BJ (cell line): ENCODE results near the gene LMAN2. TPM values are rescaled to one million over a fixed set of nuclear protein-coding genes. Genes with fewer than 3 reads are reported as not detected.

Experiments used
- CTCF ChIA-PET: fragments of 350-600 bp; formaldehyde crosslinking; extraction: SDS; loops from one replicate; lab custom pipeline; 2021; ENCODE audit warnings: antibody characterized with exemption, inconsistent platforms; lab: Yijun Ruan, JAX
- POLR2A ChIA-PET: fragments of 300-600 bp; sonication (Branson Sonifier 250); formaldehyde crosslinking; extraction: SDS; loops from one replicate; lab custom pipeline; 2021; ENCODE audit warnings: antibody characterized with exemption; lab: Charles Lee
- DNase-seq: peaks from one replicate; pipeline ENCODE4 v3.0.0-alpha.2; 2011; ENCODE audit warnings: low read depth
- H3K27me3 ChIP-seq: 2 replicates; pipeline ENCODE4 v1.6.0; 2011; ENCODE audit warnings: low read length; ENCODE audit not compliant: control insufficient read depth, insufficient read depth
- H3K36me3 ChIP-seq: 2 replicates; pipeline ENCODE4 v1.5.1; 2011; ENCODE audit warnings: low read length; ENCODE audit not compliant: control insufficient read depth, insufficient read depth
- H3K4me3 ChIP-seq: 2 replicates; pipeline ENCODE4 v1.5.1; 2011; ENCODE audit warnings: low read depth, mild to moderate bottlenecking, control low read depth, low read length
- polyA plus RNA-seq: library from polyadenylated mRNA; depleted of rRNA; stranded (reverse); fragments of >200 nt; gene quantifications from 2 replicates; pipeline ENCODE4 v1.2.3, GENCODE V29; 2011
- TF ChIP-seq, protein P1 (sequence below): IDR thresholded peaks from 2 replicates; pipeline ENCODE4 v1.5.1; 2011; ENCODE audit warnings: low read depth, mild to moderate bottlenecking, control low read depth, inconsistent platforms, low read length, moderate library complexity; ENCODE audit not compliant: insufficient read depth

LMAN2 gene
- polyA plus RNA-seq, 1 experiment = 248 TPM

DNA sequence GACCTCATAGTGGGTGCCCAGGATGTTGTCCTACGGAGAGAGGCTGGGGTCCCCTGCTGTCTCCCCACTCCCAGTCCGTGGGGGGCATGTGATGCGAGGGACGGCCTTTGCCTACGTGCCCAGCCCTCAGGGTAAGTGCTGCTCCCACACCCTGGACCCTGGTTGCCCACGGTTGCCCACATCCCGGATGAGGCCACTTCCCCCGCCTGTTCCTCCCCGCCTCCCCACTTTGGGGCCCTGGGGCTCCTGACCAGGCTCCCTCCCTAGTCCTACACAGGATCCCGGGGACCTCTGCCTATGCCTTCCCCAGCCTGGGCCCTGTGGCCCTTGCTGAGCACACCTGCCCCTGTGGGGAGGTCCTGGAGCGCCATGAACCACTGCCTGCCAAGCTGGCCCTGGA is 34.3 kb upstream of the LMAN2 start:
- Histone ChIP-seq H3K4me3 (no peak overlapping the region), H3K36me3 (no peaks in the 10 kb centered on the region), H3K27me3 (peaks cover 25% of the 10 kb centered on the region)
- TF ChIP-seq, protein P1, sequence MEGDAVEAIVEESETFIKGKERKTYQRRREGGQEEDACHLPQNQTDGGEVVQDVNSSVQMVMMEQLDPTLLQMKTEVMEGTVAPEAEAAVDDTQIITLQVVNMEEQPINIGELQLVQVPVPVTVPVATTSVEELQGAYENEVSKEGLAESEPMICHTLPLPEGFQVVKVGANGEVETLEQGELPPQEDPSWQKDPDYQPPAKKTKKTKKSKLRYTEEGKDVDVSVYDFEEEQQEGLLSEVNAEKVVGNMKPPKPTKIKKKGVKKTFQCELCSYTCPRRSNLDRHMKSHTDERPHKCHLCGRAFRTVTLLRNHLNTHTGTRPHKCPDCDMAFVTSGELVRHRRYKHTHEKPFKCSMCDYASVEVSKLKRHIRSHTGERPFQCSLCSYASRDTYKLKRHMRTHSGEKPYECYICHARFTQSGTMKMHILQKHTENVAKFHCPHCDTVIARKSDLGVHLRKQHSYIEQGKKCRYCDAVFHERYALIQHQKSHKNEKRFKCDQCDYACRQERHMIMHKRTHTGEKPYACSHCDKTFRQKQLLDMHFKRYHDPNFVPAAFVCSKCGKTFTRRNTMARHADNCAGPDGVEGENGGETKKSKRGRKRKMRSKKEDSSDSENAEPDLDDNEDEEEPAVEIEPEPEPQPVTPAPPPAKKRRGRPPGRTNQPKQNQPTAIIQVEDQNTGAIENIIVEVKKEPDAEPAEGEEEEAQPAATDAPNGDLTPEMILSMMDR = no peak
- ChIA-PET CTCF (interaction anchor here (0.6 to 9.6 kb wide), 7 partner anchors 9 to 76 kb away, joined by 3 to 217 read pairs (median 4); partner anchors contain the start of gene PRR7), POLR2A (no interaction called here)
- DNase-seq = no peak

DNA sequence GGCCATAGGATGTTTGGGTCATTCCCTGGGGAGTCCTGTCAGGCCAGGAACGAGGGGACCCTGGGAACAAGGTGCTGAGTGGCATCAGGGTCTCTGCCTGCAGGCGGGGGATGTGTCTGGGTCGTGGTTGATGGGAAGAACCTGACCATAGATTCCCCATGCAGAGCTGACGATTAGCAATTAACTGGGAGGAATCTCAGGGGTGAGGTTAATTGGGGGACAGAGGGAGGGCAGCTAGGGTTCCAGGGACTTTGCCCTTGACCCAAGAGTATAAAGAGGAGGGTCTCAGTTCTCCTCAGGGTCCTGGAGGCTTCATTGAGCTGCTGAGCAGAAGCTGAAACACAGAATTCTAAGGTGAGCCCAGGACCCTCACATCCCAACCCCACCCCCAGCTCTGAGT is 32.7 kb upstream of the LMAN2 start, which contains the start of gene SLC34A1:
SLC34A1 (plus strand) TSS at position 301 of the 400 bp plus-strand sequence. CDS start 1,308 bp downstream, outside the sequence.
- Histone ChIP-seq H3K4me3 (no peak within 1 kb of the TSS), H3K36me3 (no peaks in the 10 kb centered on the region), H3K27me3 (peaks cover 25% of the 10 kb centered on the region)
- TF ChIP-seq, protein P1 = no peak
- no peak for DNase-seq
- POLR2A ChIA-PET = no interaction called here
- CTCF ChIA-PET = interaction anchor here (1.1 to 3.4 kb wide), 5 partner anchors 14 to 271 kb away, joined by 3 to 13 read pairs (median 4); no protein-coding TSS in a partner anchor

DNA sequence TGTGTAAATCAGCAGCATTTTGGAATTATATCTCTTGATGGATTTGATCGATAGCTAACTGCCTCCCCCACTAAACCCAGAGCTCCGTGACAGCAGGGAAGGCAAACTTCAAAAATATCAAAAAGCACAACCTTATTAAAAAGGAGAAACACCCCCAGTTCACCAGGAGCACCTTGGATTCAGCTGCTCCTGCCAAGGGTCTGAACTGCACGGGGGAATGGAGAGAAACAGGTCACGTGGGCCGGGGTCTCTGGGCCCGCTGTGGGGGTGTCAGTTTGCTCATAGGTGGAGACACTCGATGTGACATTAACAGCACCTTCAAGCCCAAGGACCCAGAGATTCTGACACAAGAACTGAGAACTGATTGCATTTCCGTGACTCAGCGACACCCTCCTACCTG is 31.7 kb upstream of the LMAN2 start:
- TF ChIP-seq, protein P1 = no peak
- ChIA-PET CTCF (interaction anchor here (0.9 to 3.4 kb wide), 8 partner anchors 11 to 270 kb away, joined by 3 to 13 read pairs (median 4); partner anchors contain the start of gene DDX41), POLR2A (interaction anchor here (0.7 kb wide), 1 partner anchor 80 kb away, joined by 5 read pairs; no protein-coding TSS in a partner anchor)
- H3K36me3 ChIP-seq = no peaks in the 10 kb centered on the region
- peaks cover 25% of the 10 kb centered on the region for H3K27me3 ChIP-seq
- no peak overlapping the region for H3K4me3 ChIP-seq
- no peak for DNase-seq

DNA sequence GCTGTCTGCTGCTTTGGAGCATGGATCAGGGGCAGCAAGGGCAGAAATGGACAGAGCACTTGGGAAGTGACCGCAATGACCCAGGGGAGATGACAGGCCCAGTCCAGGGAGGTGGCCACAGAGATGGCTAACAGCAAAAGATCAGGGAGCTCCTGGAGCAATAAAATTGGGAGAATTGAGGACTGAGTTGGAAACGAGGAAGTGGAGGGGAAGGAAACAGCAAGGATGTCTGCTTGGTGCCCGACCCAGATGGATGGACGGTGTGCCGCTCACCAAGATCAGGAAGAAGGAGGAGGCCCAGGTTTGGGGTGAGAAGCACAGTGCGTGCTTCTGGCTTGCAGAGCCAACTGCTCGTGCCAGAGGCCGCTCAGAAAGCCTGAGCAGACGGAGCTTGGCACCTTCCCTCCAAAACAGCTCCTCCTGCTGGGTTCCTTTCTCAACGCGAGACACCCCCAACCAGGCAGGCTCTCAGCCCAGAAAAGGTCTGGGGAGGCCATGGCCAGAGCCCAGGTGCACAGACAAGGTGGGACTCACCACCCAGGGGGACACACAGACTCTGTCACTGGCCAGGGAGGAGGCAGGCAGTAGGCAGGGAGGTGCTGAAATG is 31.1 kb upstream of the LMAN2 start:
- ChIA-PET POLR2A (no interaction called here), CTCF (interaction anchor here (0.9 to 3.4 kb wide), 7 partner anchors 10 to 269 kb away, joined by 3 to 13 read pairs (median 4); partner anchors contain the start of gene DDX41)
- no peak overlapping the region for H3K4me3 ChIP-seq
- peaks cover 25% of the 10 kb centered on the region for H3K27me3 ChIP-seq
- TF ChIP-seq, protein P1 = peak; percentile 41; the same call in 1 of the 2 replicates
- DNase-seq = no peak
- H3K36me3 ChIP-seq = no peaks in the 10 kb centered on the region

DNA sequence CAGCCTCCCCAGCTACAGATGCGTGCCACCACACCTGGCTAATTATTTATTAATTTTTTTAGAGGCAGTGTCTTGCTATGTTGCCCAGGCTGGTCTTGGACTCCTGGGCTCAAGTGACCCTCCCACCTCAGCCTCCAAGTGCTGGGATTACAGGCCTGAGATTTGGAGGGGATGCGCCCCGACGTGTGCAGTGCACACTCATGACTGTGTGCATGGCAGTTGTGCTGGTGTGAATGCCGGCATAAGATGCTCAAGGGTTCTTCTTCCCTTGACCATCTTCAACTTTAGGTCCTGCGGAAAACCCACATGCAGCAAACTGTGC is 29.3 kb upstream of the LMAN2 start:
- CTCF ChIA-PET = interaction anchor here (0.9 to 4.0 kb wide), 2 partner anchors 10 to 23 kb away, joined by 4 to 37 read pairs; no protein-coding TSS in a partner anchor
- POLR2A ChIA-PET = no interaction called here
- H3K27me3 ChIP-seq = peaks cover 17% of the 10 kb centered on the region
- H3K36me3 ChIP-seq = no peaks in the 10 kb centered on the region
- no peak for DNase-seq
- H3K4me3 ChIP-seq = no peak overlapping the region
- TF ChIP-seq, protein P1 = no peak
